ENCODE measurements around the gene IDE.
"Not testable (repeated sequence)": the region's sequence is repeated elsewhere in the genome, so short reads cannot be mapped to it uniquely, and the experiment has no call there.

The IDE gene

GRCh38 chr10:92573798-92574547, at the start of gene IDE:
IDE (minus strand) TSS chr10:92574093; CDS start chr10:92574019, 74 bp downstream.
- peak; percentile 76 for DNase-seq (ENCODE audit: low read depth)

- DNase-seq (ENCODE audit: low read depth) = no peak
Measured at GRCh38 chr10:92619368-92619767, 45.5 kb upstream of the IDE start.

GRCh38 chr10:92615515-92615914, 41.6 kb upstream of the IDE start:
- no peak for DNase-seq (ENCODE audit: low read depth)

GRCh38 chr10:92604841-92605240, 30.9 kb upstream of the IDE start:
- no peak for DNase-seq (ENCODE audit: low read depth)

GRCh38 chr10:92598321-92598720, 24.4 kb upstream of the IDE start:
- DNase-seq (ENCODE audit: low read depth) = no peak

- no peak for DNase-seq (ENCODE audit: low read depth)
Measured at GRCh38 chr10:92595505-92595904, 21.6 kb upstream of the IDE start.

GRCh38 chr10:92593619-92594588, 20.0 kb upstream of the IDE start:
- no peak for DNase-seq (ENCODE audit: low read depth)

- DNase-seq (ENCODE audit: low read depth) = peak; percentile 94
Measured at GRCh38 chr10:92592761-92593618, 19.1 kb upstream of the IDE start, which contains the start of gene KIF11. KIF11 (plus strand) TSS chr10:92593130; CDS start chr10:92593376, 246 bp downstream.

GRCh38 chr10:92591550-92592022, 17.7 kb upstream of the IDE start:
- peak; percentile 87 for DNase-seq (ENCODE audit: low read depth)

GRCh38 chr10:92590623-92591549, 17.0 kb upstream of the IDE start:
- DNase-seq (ENCODE audit: low read depth) = no peak

GRCh38 chr10:92582347-92582746, 8.5 kb upstream of the IDE start:
- not testable (repeated sequence) for DNase-seq (ENCODE audit: low read depth)

GRCh38 chr10:92575961-92576360, 2.1 kb upstream of the IDE start:
- DNase-seq (ENCODE audit: low read depth) = no peak

GRCh38 chr10:92574548-92575261, 812 bp upstream of the IDE start:
- DNase-seq (ENCODE audit: low read depth) = no peak

- peak; percentile 10 for DNase-seq (ENCODE audit: low read depth)
Measured at GRCh38 chr10:92573091-92573797, 649 bp downstream of the IDE start.

GRCh38 chr10:92572362-92573090, 1.4 kb downstream of the IDE start:
- no peak for DNase-seq (ENCODE audit: low read depth)

- no peak for DNase-seq (ENCODE audit: low read depth)
Measured at GRCh38 chr10:92571649-92572048, 2.2 kb downstream of the IDE start.

- DNase-seq (ENCODE audit: low read depth) = not testable (repeated sequence)
Measured at GRCh38 chr10:92569663-92570062, 4.2 kb downstream of the IDE start.

GRCh38 chr10:92569071-92569470, 4.8 kb downstream of the IDE start:
- DNase-seq (ENCODE audit: low read depth) = no peak
